Ascending aorta (tissue), 2 donors: ENCODE data around the gene ID2. TPM values are rescaled to one million over a fixed set of nuclear protein-coding genes. Genes with fewer than 3 reads are reported as not detected.

Experiments
- DNase-seq, 2 donors: peaks; one replicate each; pipeline ENCODE4 v3.0.0-alpha.2; 2019; ENCODE audit warnings: low spot score in 2 of 2
- H3K27ac ChIP-seq, 2 donors: fragments of 200-600 bp; sonication (generic); one replicate each; pipeline ENCODE4 v1.5.1; 2016 to 2017; ENCODE audit warnings: mild to moderate bottlenecking in 1 of 2
- H3K27me3 ChIP-seq: fragments of 200-600 bp; sonication (generic); one replicate; pipeline ENCODE4 v1.5.1; 2017
- H3K36me3 ChIP-seq, 2 donors: fragments of 200-600 bp; sonication (generic); one replicate each; pipeline ENCODE4 v1.5.1; 2016
- H3K4me1 ChIP-seq, 2 donors: fragments of 200-600 bp; sonication (generic); one replicate each; pipeline ENCODE4 v1.5.1; 2016 to 2017; ENCODE audit warnings: mild to moderate bottlenecking in 1 of 2
- H3K4me3 ChIP-seq, 2 donors: fragments of 200-600 bp; sonication (generic); one replicate each; pipeline ENCODE4 v1.5.1; 2016 to 2017; ENCODE audit warnings: mild to moderate bottlenecking in 1 of 2
- H3K9me3 ChIP-seq, 2 donors: fragments of 200-600 bp; sonication (generic); one replicate each; pipeline ENCODE4 v1.5.1; 2016
- CTCF ChIP-seq, 3 experiments: fragments of 200-600 bp in 2 of 3; fragments of 450-650 bp in 1 of 3; sonication (generic) in 2 of 3; IDR thresholded peaks; one replicate each; pipeline ENCODE4 v1.5.1; 2016 to 2019; ENCODE audit warnings: antibody characterized with exemption in 3 of 3, mild to moderate bottlenecking in 1 of 3, moderate library complexity in 1 of 3
- intact Hi-C: fragments of 100-400 bp; cut with DNase I; formaldehyde crosslinking; loops from one replicate; pipeline ENCODE4 v1.15.1; 2023
- total RNA-seq: library from RNA; depleted of rRNA; stranded (reverse); fragments of >200 nt; gene quantifications from one replicate; pipeline ENCODE4 v1.1.0, GENCODE V29; 2016

The ID2 gene
- total RNA-seq, 1 donor from 2014 or later = 752 TPM

- no peak overlapping the region for H3K27ac ChIP-seq
- no peak for DNase-seq
- H3K4me1 ChIP-seq = no peaks in the 10 kb centered on the region
- no peaks in the 10 kb centered on the region for H3K36me3 ChIP-seq
- no peak for TF ChIP-seq CTCF (IDR thresholded peaks at IDR 0.05)
- H3K4me3 ChIP-seq = no peak overlapping the region
- H3K9me3 ChIP-seq = no peaks in the 10 kb centered on the region
- intact Hi-C loops = no loop called here
- H3K27me3 ChIP-seq = no peaks in the 10 kb centered on the region
Observed at GRCh38 chr2:8694737-8695136, 12.9 kb downstream of the ID2 start.

- peaks cover 0 to 2% of the 10 kb centered on the region in 2 donors for H3K4me1 ChIP-seq
- H3K27me3 ChIP-seq = no peaks in the 10 kb centered on the region
- intact Hi-C loops = no loop called here
- H3K9me3 ChIP-seq = no peaks in the 10 kb centered on the region
- TF ChIP-seq CTCF (IDR thresholded peaks at IDR 0.05) = no peak
- H3K4me3 ChIP-seq = no peak overlapping the region
- no peak for DNase-seq
- no peaks in the 10 kb centered on the region for H3K36me3 ChIP-seq
- H3K27ac ChIP-seq = no peak overlapping the region
Observed at GRCh38 chr2:8697190-8697589, 15.3 kb downstream of the ID2 start.

GRCh38 chr2:8699839-8700238 is 18.0 kb downstream of the ID2 start:
- intact Hi-C loops = no loop called here
- TF ChIP-seq CTCF (IDR thresholded peaks at IDR 0.05) = no peak
- Histone ChIP-seq H3K4me3 (no peak overlapping the region), H3K27me3 (no peaks in the 10 kb centered on the region), H3K27ac (no peak overlapping the region), H3K36me3 (no peaks in the 10 kb centered on the region), H3K9me3 (no peaks in the 10 kb centered on the region), H3K4me1 (peaks cover 0 to 4% of the 10 kb centered on the region in 2 donors)
- no peak for DNase-seq

- H3K4me1 ChIP-seq = peaks cover 0 to 4% of the 10 kb centered on the region in 2 donors
- intact Hi-C loops = no loop called here
- H3K4me3 ChIP-seq = no peak overlapping the region
- H3K27me3 ChIP-seq = no peaks in the 10 kb centered on the region
- H3K27ac ChIP-seq = no peak overlapping the region
- H3K9me3 ChIP-seq = no peaks in the 10 kb centered on the region
- TF ChIP-seq CTCF (IDR thresholded peaks at IDR 0.05) = no peak
- H3K36me3 ChIP-seq = no peaks in the 10 kb centered on the region
- no peak for DNase-seq
Observed at GRCh38 chr2:8701681-8702379, 20.0 kb downstream of the ID2 start.

GRCh38 chr2:8704906-8705305 is 23.1 kb downstream of the ID2 start:
- Histone ChIP-seq H3K27ac (no peak overlapping the region), H3K4me1 (peaks cover 0 to 4% of the 10 kb centered on the region in 2 donors), H3K27me3 (no peaks in the 10 kb centered on the region), H3K4me3 (no peak overlapping the region), H3K9me3 (no peaks in the 10 kb centered on the region), H3K36me3 (no peaks in the 10 kb centered on the region)
- DNase-seq = no peak
- intact Hi-C loops = no loop called here
- no peak for TF ChIP-seq CTCF (IDR thresholded peaks at IDR 0.05)

- Histone ChIP-seq H3K4me1 (no peaks in the 10 kb centered on the region), H3K27me3 (no peaks in the 10 kb centered on the region), H3K36me3 (no peaks in the 10 kb centered on the region), H3K4me3 (no peak overlapping the region), H3K9me3 (no peaks in the 10 kb centered on the region), H3K27ac (no peak overlapping the region)
- intact Hi-C loops = no loop called here
- no peak for DNase-seq
- no peak for TF ChIP-seq CTCF (IDR thresholded peaks at IDR 0.05)
Observed at GRCh38 chr2:8709611-8710010, 27.8 kb downstream of the ID2 start.
